Keratinocyte (primary cell): Measurements from ENCODE around the gene AMY2A.

Experiments
- EZH2 ChIP-seq: IDR thresholded peaks from one replicate; pipeline ENCODE4 v1.6.1; 2012; ENCODE audit warnings: inconsistent platforms, mild to moderate bottlenecking, low read length, moderate library complexity
- TF ChIP-seq, protein P1 (sequence below), 3 experiments: IDR thresholded peaks in 1 of 3; conservative IDR thresholded peaks in 1 of 3; optimal IDR thresholded peaks in 1 of 3; 2 replicates in 2 of 3; 3 replicates in 1 of 3; pipeline versions ENCODE3 to v1.5.1; 2011; ENCODE audit warnings: low read length in 3 of 3, mild to moderate bottlenecking in 3 of 3, moderate library complexity in 2 of 3, control low read depth in 1 of 3, inconsistent platforms in 1 of 3; ENCODE audit not compliant: insufficient read depth in 2 of 3; ENCODE audit errors: extremely low read depth in 1 of 3

DNA sequence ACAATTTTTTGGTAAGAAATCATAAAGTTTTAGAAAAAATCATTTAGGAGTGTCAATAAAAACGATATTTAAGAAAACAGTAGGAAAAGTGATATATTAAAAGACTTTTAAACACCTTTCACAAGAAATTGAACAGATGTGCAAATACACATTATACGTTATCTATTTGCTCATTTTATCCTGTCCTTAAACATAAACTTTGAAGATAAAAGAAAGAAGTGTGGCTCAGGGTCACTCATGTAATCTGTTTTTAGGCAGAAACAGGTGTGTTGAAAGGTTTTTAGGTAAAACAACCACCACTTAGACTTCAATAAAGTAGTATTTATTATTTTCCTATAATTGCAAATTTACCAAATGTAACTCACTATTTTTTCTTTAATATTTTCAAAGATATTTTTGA, 32.7 kb upstream of the AMY2A start:
- TF ChIP-seq, protein P1, sequence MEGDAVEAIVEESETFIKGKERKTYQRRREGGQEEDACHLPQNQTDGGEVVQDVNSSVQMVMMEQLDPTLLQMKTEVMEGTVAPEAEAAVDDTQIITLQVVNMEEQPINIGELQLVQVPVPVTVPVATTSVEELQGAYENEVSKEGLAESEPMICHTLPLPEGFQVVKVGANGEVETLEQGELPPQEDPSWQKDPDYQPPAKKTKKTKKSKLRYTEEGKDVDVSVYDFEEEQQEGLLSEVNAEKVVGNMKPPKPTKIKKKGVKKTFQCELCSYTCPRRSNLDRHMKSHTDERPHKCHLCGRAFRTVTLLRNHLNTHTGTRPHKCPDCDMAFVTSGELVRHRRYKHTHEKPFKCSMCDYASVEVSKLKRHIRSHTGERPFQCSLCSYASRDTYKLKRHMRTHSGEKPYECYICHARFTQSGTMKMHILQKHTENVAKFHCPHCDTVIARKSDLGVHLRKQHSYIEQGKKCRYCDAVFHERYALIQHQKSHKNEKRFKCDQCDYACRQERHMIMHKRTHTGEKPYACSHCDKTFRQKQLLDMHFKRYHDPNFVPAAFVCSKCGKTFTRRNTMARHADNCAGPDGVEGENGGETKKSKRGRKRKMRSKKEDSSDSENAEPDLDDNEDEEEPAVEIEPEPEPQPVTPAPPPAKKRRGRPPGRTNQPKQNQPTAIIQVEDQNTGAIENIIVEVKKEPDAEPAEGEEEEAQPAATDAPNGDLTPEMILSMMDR (optimal IDR thresholded peaks at IDR 0.05 in 1 of 3, IDR thresholded peaks at IDR 0.05 in 1 of 3, conservative IDR thresholded peaks at IDR 0.05 in 1 of 3; ENCODE audit: extremely low read depth in 1 of 3, insufficient read depth in 2 of 3, low read length in 3 of 3): no peak
- no peak for TF ChIP-seq EZH2
